GM12875 (cell line): ENCODE data around the gene SH2D7.

Source experiments
- H3K4me3 ChIP-seq: one replicate; pipeline ENCODE4 v1.5.1; 2011; ENCODE audit warnings: low read depth, low read length, control low read depth
- CTCF ChIP-seq: IDR thresholded peaks from 2 replicates; pipeline ENCODE4 v1.5.1; 2011; ENCODE audit warnings: low read depth, mild to moderate bottlenecking, control low read depth, inconsistent platforms, low read length, moderate library complexity, borderline replicate concordance; ENCODE audit not compliant: insufficient read depth

The SH2D7 gene

GRCh38 chr15:78097667-78098066, 5.3 kb downstream of the SH2D7 start:
- no peak for TF ChIP-seq CTCF
- H3K4me3 ChIP-seq = no peak overlapping the region

DNA sequence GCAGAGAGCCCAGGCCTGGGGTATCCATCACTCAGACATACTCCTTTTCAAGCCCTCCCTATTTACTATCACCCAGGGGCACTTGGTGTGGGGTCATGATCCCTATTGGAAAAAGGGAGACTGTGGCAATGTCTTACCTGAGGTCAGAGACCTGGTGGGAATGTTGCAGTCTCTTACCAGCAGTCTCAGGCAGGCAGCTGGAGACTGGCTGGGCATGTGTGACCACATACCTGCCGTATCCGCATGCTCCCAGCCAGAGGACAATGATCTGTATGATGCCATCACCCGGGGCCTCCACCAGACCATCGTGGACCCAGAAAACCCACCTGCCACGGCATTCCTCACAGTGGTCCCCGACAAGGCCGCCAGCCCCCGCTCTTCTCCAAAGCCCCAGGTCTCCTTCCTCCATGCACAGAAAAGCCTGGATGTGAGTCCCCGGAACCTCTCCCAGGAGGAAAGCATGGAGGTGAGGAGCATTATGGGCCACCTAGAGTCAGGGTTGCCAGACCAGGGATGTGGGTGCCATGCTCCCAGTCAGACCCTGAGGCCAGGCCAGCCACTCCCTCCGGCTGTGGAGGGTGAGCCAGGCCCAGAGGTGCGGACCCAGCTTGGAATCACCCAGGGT, 5.9 kb downstream of the SH2D7 start:
- H3K4me3 ChIP-seq = no peak overlapping the region
- TF ChIP-seq CTCF = no peak

DNA sequence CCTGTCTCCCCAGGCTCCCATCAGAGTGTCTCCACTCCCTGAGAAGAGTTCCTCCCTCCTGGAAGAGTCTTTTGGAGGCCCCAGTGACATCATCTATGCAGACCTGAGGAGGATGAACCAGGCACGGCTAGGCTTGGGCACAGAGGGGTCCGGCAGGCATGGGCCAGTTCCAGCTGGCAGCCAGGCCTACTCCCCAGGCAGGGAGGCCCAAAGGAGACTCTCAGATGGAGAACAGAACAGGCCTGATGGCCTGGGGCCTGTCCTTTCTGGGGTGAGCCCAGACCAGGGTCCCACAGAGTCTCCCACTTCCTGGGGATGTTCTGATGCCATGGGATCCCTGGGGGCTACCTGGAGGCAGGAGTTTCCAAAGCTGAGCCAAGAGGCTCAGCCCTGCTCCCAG, 8.5 kb downstream of the SH2D7 start:
- no peak for TF ChIP-seq CTCF

GRCh38 chr15:78101423-78102105, 9.2 kb downstream of the SH2D7 start:
- H3K4me3 ChIP-seq = no peak overlapping the region
- no peak for TF ChIP-seq CTCF

More for the DNA sequence above, 8.5 kb downstream of the SH2D7 start:
- H3K4me3 ChIP-seq = no peak overlapping the region

- TF ChIP-seq CTCF = no peak
- no peak overlapping the region for H3K4me3 ChIP-seq
Measured at GRCh38 chr15:78102211-78102610, 9.8 kb downstream of the SH2D7 start.

GRCh38 chr15:78102741-78103140, 10.4 kb downstream of the SH2D7 start:
- TF ChIP-seq CTCF = no peak
- no peak overlapping the region for H3K4me3 ChIP-seq
